ENCODE results near the gene AP4M1. TPM values are rescaled to one million over a fixed set of nuclear protein-coding genes. Genes with fewer than 3 reads are reported as not detected.

The AP4M1 gene
- total and polyA plus RNA-seq, 2 experiments from 2014 or later, result 16.2 to 18.7 TPM

DNA sequence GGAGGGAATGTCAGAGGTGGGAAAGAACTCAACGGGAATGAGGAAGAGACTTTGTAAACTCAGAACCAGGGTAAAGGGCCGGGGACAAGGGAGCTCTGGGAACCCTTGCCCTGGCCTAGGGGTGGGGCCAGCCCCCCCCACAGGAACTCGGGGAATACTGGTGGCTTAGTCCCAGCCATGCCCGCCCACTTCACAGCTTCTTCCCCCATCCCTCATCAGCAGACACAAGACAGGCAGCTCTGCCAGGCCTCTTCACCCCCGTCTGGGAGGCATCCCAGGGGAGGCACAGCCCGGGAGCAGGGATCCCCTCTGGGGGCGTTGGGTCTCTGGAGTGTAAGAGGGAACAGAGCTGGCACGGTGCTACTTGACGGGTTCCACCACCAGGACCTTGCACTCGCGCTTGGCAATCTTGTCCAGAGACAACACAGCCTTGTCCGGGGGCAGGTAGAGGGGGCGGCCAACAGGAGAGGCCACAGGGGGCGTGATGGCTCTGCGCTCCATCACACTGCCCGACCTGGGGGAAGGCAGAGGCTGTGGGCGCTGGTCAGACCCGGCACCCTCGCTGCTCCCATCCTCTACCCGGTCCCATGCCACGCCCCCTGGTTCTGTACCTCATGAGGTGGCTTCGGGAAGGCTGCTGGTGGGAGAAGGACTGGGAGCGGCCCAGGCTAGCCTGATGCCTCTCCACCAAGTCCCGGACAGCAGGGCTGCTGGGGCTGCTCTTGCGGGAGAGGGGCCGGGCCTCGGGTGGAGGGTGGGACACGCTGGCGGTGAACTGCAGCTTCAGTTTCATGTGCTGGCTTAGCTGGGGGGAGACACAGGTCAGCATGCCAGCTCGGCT is 53.4 kb downstream of the AP4M1 start:
- no peaks in the 10 kb centered on the region for H3K9me3 ChIP-seq (ENCODE audit: low read depth)
- no peak for DNase-seq
- 68 to 71% methylated on average over 21 to 29 of the region's 30 CpGs for WGBS, 2 experiments (ENCODE audit: low coverage in 1 of 2, low lambda C conversion rate in 2 of 2, missing lambda C conversion rate in 2 of 2)
- no peak overlapping the region for H2AFZ ChIP-seq
- H3K9ac ChIP-seq, result no peak overlapping the region
- in situ Hi-C loops (cut with MboI), result no loop called here
- no peaks in the 10 kb centered on the region; the same call in 1 of the 2 replicates for H3K36me3 ChIP-seq (ENCODE audit: low read depth)
- H3K4me3 ChIP-seq, result no peak overlapping the region
- H3K79me2 ChIP-seq (ENCODE audit: insufficient read depth), result peaks cover 34% of the 10 kb centered on the region
- no peak overlapping the region for H3K4me2 ChIP-seq (ENCODE audit: unreplicated experiment)
- H3K27me3 ChIP-seq (replicated peaks; ENCODE audit: insufficient read depth), result no peaks in the 10 kb centered on the region
- no peak overlapping the region for H3K27ac ChIP-seq
- H4K20me1 ChIP-seq (ENCODE audit: insufficient read depth), result no peaks in the 10 kb centered on the region; the same call in 1 of the 2 replicates
- H3K9me2 ChIP-seq (ENCODE audit: insufficient read depth), result no peaks in the 10 kb centered on the region
- H3K4me1 ChIP-seq (ENCODE audit: insufficient read depth), result peaks cover 9% of the 10 kb centered on the region; the same call in 1 of the 2 replicates
- TF ChIP-seq EZH2 (IDR thresholded peaks at IDR 0.05; ENCODE audit: insufficient read depth, poor library complexity, severe bottlenecking) (no peak), EZH2phosphoT487 (IDR thresholded peaks at IDR 0.05; ENCODE audit: insufficient read depth, low read depth) (no peak)
- peaks cover 6% of the 10 kb centered on the region; the same call in 1 of the 2 replicates for H3F3A ChIP-seq (ENCODE audit: insufficient read depth)

- in situ Hi-C loops (cut with MboI), result no loop called here
- H4K20me1 ChIP-seq (ENCODE audit: insufficient read depth), result no peaks in the 10 kb centered on the region; the same call in 1 of the 2 replicates
- H3K4me2 ChIP-seq (ENCODE audit: unreplicated experiment), result no peak overlapping the region
- H3K9ac ChIP-seq, result no peak overlapping the region
- H3K9me2 ChIP-seq (ENCODE audit: insufficient read depth), result no peaks in the 10 kb centered on the region
- H3K27me3 ChIP-seq (replicated peaks; ENCODE audit: insufficient read depth), result no peaks in the 10 kb centered on the region
- DNase-seq, result no peak
- no peak overlapping the region for H3K27ac ChIP-seq
- H3K9me3 ChIP-seq (ENCODE audit: low read depth), result no peaks in the 10 kb centered on the region
- no peak overlapping the region for H3K4me3 ChIP-seq
- peaks cover 5% of the 10 kb centered on the region; the same call in 1 of the 2 replicates for H3K4me1 ChIP-seq (ENCODE audit: insufficient read depth)
- TF ChIP-seq EZH2phosphoT487 (IDR thresholded peaks at IDR 0.05; ENCODE audit: insufficient read depth, low read depth) (no peak), EZH2 (IDR thresholded peaks at IDR 0.05; ENCODE audit: insufficient read depth, poor library complexity, severe bottlenecking) (no peak)
- H3F3A ChIP-seq (ENCODE audit: insufficient read depth), result 0 out of 2 replicates have a peak, but pooled peaks cover 6% of the 10 kb centered on the region
- H3K36me3 ChIP-seq (ENCODE audit: low read depth), result no peaks in the 10 kb centered on the region; the same call in 1 of the 2 replicates
- 85 to 89% methylated on average over 20 of the region's 20 CpGs for WGBS, 2 experiments (ENCODE audit: low coverage in 1 of 2, low lambda C conversion rate in 2 of 2, missing lambda C conversion rate in 2 of 2)
- no peak overlapping the region for H2AFZ ChIP-seq
- H3K79me2 ChIP-seq (ENCODE audit: insufficient read depth), result peaks cover 28% of the 10 kb centered on the region
Measured at GRCh38 chr7:100155553-100156317, 54.3 kb downstream of the AP4M1 start.

DNA sequence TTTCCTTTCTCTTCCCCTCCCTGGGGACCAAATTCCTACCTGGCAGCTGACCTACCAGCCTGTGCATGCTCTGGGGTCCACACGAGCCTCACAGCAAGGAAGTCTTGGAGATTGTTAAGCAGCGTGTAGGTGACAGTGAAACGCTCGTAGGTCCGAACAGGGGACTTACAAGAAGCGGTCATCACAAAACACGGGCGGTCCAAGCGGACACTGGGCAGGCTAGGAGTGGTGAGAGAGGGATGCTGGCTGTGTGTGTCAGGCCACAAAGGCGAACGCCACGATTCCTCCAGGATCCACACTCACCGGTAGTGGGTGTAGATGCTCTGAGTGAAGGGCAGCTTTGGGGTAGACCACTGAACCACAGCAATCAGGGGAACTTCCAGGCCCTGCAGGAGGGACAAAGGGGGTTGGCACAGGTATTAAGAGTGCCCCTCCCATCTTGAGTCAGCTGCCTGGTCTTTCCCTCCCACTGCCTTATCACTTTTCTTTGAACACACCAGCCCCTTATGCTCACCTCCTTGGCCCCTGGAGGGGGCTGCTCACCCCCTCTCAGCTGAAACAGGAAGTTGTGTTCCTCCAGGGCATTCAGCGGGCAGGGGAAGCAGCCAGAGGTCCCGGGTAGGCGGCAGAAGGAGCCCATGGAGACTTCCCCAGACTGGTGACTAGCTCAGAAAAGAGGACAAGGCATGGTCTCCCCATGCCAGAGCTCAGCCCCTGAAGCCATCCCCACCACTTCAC is 55.1 kb downstream of the AP4M1 start:
- no peak overlapping the region for H3K4me3 ChIP-seq
- H3K9me2 ChIP-seq (ENCODE audit: insufficient read depth), result no peaks in the 10 kb centered on the region
- in situ Hi-C loops (cut with MboI), result no loop called here
- H2AFZ ChIP-seq, result no peak overlapping the region
- TF ChIP-seq EZH2phosphoT487 (IDR thresholded peaks at IDR 0.05; ENCODE audit: insufficient read depth, low read depth) (no peak), EZH2 (IDR thresholded peaks at IDR 0.05; ENCODE audit: insufficient read depth, poor library complexity, severe bottlenecking) (no peak)
- no peaks in the 10 kb centered on the region for H3K27me3 ChIP-seq (replicated peaks; ENCODE audit: insufficient read depth)
- no peaks in the 10 kb centered on the region for H3K9me3 ChIP-seq (ENCODE audit: low read depth)
- peaks cover 5% of the 10 kb centered on the region; the same call in 1 of the 2 replicates for H3K4me1 ChIP-seq (ENCODE audit: insufficient read depth)
- peaks cover 23% of the 10 kb centered on the region; the same call in 1 of the 2 replicates for H3K79me2 ChIP-seq (ENCODE audit: insufficient read depth)
- H3K27ac ChIP-seq, result no peak overlapping the region
- no peak for DNase-seq
- H3K9ac ChIP-seq, result no peak overlapping the region; the same call in 1 of the 2 replicates
- no peaks in the 10 kb centered on the region; the same call in 1 of the 2 replicates for H4K20me1 ChIP-seq (ENCODE audit: insufficient read depth)
- 0 out of 2 replicates have a peak, but pooled peaks cover 6% of the 10 kb centered on the region for H3F3A ChIP-seq (ENCODE audit: insufficient read depth)
- H3K36me3 ChIP-seq (ENCODE audit: low read depth), result no peaks in the 10 kb centered on the region; the same call in 1 of the 2 replicates
- 86% methylated on average over 16 of the region's 16 CpGs for WGBS, 2 experiments (ENCODE audit: low coverage in 1 of 2, low lambda C conversion rate in 2 of 2, missing lambda C conversion rate in 2 of 2)
- H3K4me2 ChIP-seq (ENCODE audit: unreplicated experiment), result no peak overlapping the region

DNA sequence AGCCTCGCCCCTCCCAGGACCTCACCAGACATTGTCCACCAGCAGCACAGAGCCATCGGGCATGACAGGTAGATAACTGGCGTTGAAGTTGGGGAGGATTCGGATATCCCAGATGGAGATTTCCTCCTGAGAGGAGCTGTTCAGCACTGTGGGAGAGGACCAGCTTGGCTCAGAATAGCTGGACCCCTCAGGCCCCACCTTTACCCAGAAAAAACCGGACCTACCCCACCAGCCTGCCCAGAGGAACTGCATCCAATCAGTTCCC is 55.6 kb downstream of the AP4M1 start:
- DNase-seq, result no peak
- Histone ChIP-seq H3K36me3 (ENCODE audit: low read depth) (no peaks in the 10 kb centered on the region; the same call in 1 of the 2 replicates), H2AFZ (no peak overlapping the region), H3K9me2 (ENCODE audit: insufficient read depth) (no peaks in the 10 kb centered on the region), H3K4me2 (ENCODE audit: unreplicated experiment) (peak overlapping the region; percentile 79), H3K4me3 (peak overlapping the region; percentile 97), H3K27me3 (replicated peaks; ENCODE audit: insufficient read depth) (no peaks in the 10 kb centered on the region), H3F3A (ENCODE audit: insufficient read depth) (0 out of 2 replicates have a peak, but pooled peaks cover 6% of the 10 kb centered on the region), H3K4me1 (ENCODE audit: insufficient read depth) (peaks cover 5% of the 10 kb centered on the region; the same call in 1 of the 2 replicates), H4K20me1 (ENCODE audit: insufficient read depth) (no peaks in the 10 kb centered on the region; the same call in 1 of the 2 replicates), H3K27ac (no peak overlapping the region), H3K79me2 (ENCODE audit: insufficient read depth) (peaks cover 19% of the 10 kb centered on the region; the same call in 1 of the 2 replicates), H3K9me3 (ENCODE audit: low read depth) (no peaks in the 10 kb centered on the region), H3K9ac (no peak overlapping the region; the same call in 1 of the 2 replicates)
- WGBS, 2 experiments (ENCODE audit: low coverage in 1 of 2, low lambda C conversion rate in 2 of 2, missing lambda C conversion rate in 2 of 2), result 91 to 97% methylated on average over 5 of the region's 5 CpGs
- TF ChIP-seq EZH2phosphoT487 (IDR thresholded peaks at IDR 0.05; ENCODE audit: insufficient read depth, low read depth) (no peak), EZH2 (IDR thresholded peaks at IDR 0.05; ENCODE audit: insufficient read depth, poor library complexity, severe bottlenecking) (no peak)
- in situ Hi-C loops (cut with MboI), result no loop called here
